ENCODE data around the gene NEDD9. TPM values are rescaled to one million over a fixed set of nuclear protein-coding genes. Genes with fewer than 3 reads are reported as not detected.

NEDD9 gene
- total and polyA plus RNA-seq, 4 donors, result 7.5 to 16.8 (median 11.7) TPM

- Histone ChIP-seq H3K27ac (ENCODE audit: low read depth in 1 of 2, low read length in 2 of 2) (no peak overlapping the region), H3K9me3 (ENCODE audit: control insufficient read depth in 4 of 4, low read length in 3 of 4) (no peaks in the 10 kb centered on the region), H3K36me3 (ENCODE audit: control insufficient read depth in 4 of 4, insufficient read depth in 3 of 4, low read depth in 1 of 4, low read length in 3 of 4) (no peaks in the 10 kb centered on the region), H3K9ac (ENCODE audit: low read depth in 1 of 2, low read length in 2 of 2) (no peak overlapping the region), H3K4me1 (ENCODE audit: control insufficient read depth in 4 of 4, insufficient read depth in 4 of 4, low read length in 3 of 4) (peaks cover 0 to 4% (median 1%) of the 10 kb centered on the region in 4 donors), H3K27me3 (ENCODE audit: control insufficient read depth in 4 of 4, insufficient read depth in 4 of 4, low read length in 3 of 4) (no peaks in the 10 kb centered on the region), H3K4me3 (ENCODE audit: low read depth in 1 of 3, low read length in 3 of 3) (no peak overlapping the region)
- TF ChIP-seq, protein P1, sequence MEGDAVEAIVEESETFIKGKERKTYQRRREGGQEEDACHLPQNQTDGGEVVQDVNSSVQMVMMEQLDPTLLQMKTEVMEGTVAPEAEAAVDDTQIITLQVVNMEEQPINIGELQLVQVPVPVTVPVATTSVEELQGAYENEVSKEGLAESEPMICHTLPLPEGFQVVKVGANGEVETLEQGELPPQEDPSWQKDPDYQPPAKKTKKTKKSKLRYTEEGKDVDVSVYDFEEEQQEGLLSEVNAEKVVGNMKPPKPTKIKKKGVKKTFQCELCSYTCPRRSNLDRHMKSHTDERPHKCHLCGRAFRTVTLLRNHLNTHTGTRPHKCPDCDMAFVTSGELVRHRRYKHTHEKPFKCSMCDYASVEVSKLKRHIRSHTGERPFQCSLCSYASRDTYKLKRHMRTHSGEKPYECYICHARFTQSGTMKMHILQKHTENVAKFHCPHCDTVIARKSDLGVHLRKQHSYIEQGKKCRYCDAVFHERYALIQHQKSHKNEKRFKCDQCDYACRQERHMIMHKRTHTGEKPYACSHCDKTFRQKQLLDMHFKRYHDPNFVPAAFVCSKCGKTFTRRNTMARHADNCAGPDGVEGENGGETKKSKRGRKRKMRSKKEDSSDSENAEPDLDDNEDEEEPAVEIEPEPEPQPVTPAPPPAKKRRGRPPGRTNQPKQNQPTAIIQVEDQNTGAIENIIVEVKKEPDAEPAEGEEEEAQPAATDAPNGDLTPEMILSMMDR (IDR thresholded peaks at IDR 0.05; ENCODE audit: low read depth, low read length, missing input control), result no peak
- no peak for TF ChIP-seq JUND (IDR thresholded peaks at IDR 0.05)
- no peak for TF ChIP-seq FOXA1 (IDR thresholded peaks at IDR 0.05)
- TF ChIP-seq, protein P2, sequence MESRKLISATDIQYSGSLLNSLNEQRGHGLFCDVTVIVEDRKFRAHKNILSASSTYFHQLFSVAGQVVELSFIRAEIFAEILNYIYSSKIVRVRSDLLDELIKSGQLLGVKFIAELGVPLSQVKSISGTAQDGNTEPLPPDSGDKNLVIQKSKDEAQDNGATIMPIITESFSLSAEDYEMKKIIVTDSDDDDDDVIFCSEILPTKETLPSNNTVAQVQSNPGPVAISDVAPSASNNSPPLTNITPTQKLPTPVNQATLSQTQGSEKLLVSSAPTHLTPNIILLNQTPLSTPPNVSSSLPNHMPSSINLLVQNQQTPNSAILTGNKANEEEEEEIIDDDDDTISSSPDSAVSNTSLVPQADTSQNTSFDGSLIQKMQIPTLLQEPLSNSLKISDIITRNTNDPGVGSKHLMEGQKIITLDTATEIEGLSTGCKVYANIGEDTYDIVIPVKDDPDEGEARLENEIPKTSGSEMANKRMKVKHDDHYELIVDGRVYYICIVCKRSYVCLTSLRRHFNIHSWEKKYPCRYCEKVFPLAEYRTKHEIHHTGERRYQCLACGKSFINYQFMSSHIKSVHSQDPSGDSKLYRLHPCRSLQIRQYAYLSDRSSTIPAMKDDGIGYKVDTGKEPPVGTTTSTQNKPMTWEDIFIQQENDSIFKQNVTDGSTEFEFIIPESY (IDR thresholded peaks at IDR 0.05), result no peak
- no peak for TF ChIP-seq YY1 (IDR thresholded peaks at IDR 0.05)
- no peak for TF ChIP-seq GABPA (IDR thresholded peaks at IDR 0.05 in 1 of 2, conservative IDR thresholded peaks at IDR 0.05 in 1 of 2)
- TF ChIP-seq HNF4G (IDR thresholded peaks at IDR 0.05), result no peak
- no peak for TF ChIP-seq FOXA2 (IDR thresholded peaks at IDR 0.05)
- TF ChIP-seq SP1 (IDR thresholded peaks at IDR 0.05), result no peak
- TF ChIP-seq HNF4A (conservative IDR thresholded peaks at IDR 0.05), result no peak
- TF ChIP-seq RAD21 (IDR thresholded peaks at IDR 0.05), result no peak
- TF ChIP-seq RXRA (IDR thresholded peaks at IDR 0.05), result no peak
- no peak for TF ChIP-seq MAX (IDR thresholded peaks at IDR 0.05)
- no peak for TF ChIP-seq EGR1 (IDR thresholded peaks at IDR 0.05; ENCODE audit: low read depth in 2 of 2)
- TF ChIP-seq NR2F2 (IDR thresholded peaks at IDR 0.05), result no peak
- DNase-seq (ENCODE audit: low spot score), result no peak
- 84% methylated on average over 2 of the region's 2 CpGs for WGBS
Observed at GRCh38 chr6:11258260-11259237, 26.1 kb upstream of the NEDD9 start.

DNA sequence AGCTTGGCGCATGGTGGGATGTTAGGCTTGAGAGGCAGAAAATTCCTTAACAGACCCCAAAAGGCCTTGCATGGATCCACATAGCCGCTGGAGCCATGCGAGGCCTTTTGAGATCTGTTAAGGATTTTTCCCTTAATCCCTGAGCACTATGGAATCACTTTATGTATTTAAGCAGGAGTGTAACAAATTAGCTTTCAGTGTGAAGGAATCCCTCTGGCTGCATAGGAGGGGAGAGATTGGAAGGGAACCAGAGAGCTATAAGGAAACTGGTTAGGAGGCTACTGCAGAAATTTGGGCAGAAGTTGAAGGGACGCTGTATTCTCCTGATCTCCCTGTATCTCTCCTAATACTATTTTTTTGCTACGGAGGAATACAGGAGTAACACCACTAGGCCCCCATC, 23.1 kb upstream of the NEDD9 start:
- no peak overlapping the region for H3K4me3 ChIP-seq (ENCODE audit: low read depth in 1 of 3, low read length in 3 of 3)
- DNase-seq (ENCODE audit: low spot score), result no peak
- TF ChIP-seq HNF4G (IDR thresholded peaks at IDR 0.05), result no peak
- TF ChIP-seq TAF1 (conservative IDR thresholded peaks at IDR 0.05), result no peak
- TF ChIP-seq NR2F2 (IDR thresholded peaks at IDR 0.05), result no peak
- no peak for TF ChIP-seq MAX (IDR thresholded peaks at IDR 0.05)
- no peak for TF ChIP-seq FOXA2 (IDR thresholded peaks at IDR 0.05)
- no peak for TF ChIP-seq RXRA (IDR thresholded peaks at IDR 0.05)
- no peak for TF ChIP-seq GABPA (IDR thresholded peaks at IDR 0.05 in 1 of 2, conservative IDR thresholded peaks at IDR 0.05 in 1 of 2)
- TF ChIP-seq SP1 (IDR thresholded peaks at IDR 0.05), result no peak
- no peak for TF ChIP-seq JUND (IDR thresholded peaks at IDR 0.05)
- TF ChIP-seq ATF3 (IDR thresholded peaks at IDR 0.05), result no peak
- TF ChIP-seq, protein P2 (IDR thresholded peaks at IDR 0.05), result no peak
- TF ChIP-seq HNF4A (conservative IDR thresholded peaks at IDR 0.05), result no peak
- no peak for TF ChIP-seq RAD21 (IDR thresholded peaks at IDR 0.05)
- no peaks in the 10 kb centered on the region for H3K4me1 ChIP-seq (ENCODE audit: control insufficient read depth in 4 of 4, insufficient read depth in 4 of 4, low read length in 3 of 4)
- H3K9ac ChIP-seq (ENCODE audit: low read depth in 1 of 2, low read length in 2 of 2), result no peak overlapping the region
- H3K27ac ChIP-seq (ENCODE audit: low read depth in 1 of 2, low read length in 2 of 2), result no peak overlapping the region
- no peaks in the 10 kb centered on the region for H3K36me3 ChIP-seq (ENCODE audit: control insufficient read depth in 4 of 4, insufficient read depth in 3 of 4, low read depth in 1 of 4, low read length in 3 of 4)
- H3K27me3 ChIP-seq (ENCODE audit: control insufficient read depth in 4 of 4, insufficient read depth in 4 of 4, low read length in 3 of 4), result no peaks in the 10 kb centered on the region
- 98% methylated on average over 5 of the region's 5 CpGs for WGBS
- no peaks in the 10 kb centered on the region for H3K9me3 ChIP-seq (ENCODE audit: control insufficient read depth in 4 of 4, low read length in 3 of 4)

All from liver (tissue), 9 donors.